HG03378 (cell line): Measurements from ENCODE around the gene NF2.
"Not testable (repeated sequence)": the region's sequence is repeated elsewhere in the genome, so short reads cannot be mapped to it uniquely, and the experiment has no call there.

Experiments used
- ATAC-seq: cut with Tn5 transposase; IDR thresholded peaks from one replicate; pipeline ENCODE4 v1.9.1; 2021; ENCODE audit warnings: mild to moderate bottlenecking, moderate library complexity; ENCODE audit not compliant: unreplicated experiment

Gene NF2

DNA sequence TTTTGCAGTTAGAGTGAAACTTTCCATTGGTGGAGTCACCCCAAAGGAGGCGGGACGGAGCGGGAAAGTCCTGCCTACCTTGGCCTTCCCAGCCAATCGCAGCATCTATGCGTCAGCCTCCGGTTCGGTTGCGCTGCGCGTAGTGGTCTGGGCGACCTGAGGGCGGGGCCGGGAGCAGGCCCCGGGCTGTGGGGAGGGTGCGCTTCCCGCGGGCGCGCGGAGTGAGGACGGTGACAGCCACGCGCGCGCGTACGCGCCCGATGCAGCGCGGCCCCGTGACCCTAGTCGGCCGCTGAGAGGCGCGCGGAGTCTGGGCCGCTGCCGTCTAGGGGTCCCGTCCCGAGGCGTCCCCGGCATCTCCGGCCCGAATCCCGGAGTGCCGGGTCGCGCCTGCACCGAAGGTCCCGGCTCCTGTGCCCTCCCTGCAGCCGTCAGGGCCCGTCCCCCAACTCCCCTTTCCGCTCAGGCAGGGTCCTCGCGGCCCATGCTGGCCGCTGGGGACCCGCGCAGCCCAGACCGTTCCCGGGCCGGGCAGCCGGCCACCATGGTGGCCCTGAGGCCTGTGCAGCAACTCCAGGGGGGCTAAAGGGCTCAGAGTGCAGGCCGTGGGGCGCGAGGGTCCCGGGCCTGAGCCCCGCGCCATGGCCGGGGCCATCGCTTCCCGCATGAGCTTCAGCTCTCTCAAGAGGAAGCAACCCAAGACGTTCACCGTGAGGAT is at the start of gene NF2:
Gene NF2 (plus strand): TSS at position 276 of the 718 bp plus-strand sequence. CDS start 366 bp downstream, at position 642.
- peak; percentile 94 for ATAC-seq

DNA sequence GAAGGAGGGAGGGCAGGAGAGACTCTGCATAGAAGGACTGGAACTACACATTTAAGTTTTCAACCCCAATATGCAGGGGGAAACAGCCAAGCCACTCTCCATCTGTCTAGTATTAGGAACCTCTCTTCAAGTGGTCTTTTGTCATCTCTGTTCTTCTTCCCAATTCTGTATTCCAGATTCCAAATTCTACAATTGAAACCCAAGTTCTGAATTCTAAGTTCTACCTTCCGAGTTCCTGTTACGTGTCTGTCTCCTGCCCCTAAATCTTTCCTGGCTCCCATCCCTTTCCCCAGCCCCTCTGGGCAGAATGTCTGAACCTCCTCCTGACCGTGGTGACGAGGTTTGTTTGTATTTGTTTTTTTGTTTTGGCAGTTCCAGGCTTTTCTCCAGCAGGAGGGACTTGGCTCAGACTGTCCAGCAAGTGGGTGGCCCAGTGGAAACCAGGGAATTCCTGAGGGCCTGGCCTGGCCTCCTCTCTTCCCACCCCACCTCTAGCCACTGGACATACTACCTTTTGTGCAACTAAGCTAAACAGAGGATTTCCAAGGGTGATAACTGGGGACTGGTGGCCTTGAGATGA is 48.3 kb upstream of the NF2 start:
- no peak for ATAC-seq

DNA sequence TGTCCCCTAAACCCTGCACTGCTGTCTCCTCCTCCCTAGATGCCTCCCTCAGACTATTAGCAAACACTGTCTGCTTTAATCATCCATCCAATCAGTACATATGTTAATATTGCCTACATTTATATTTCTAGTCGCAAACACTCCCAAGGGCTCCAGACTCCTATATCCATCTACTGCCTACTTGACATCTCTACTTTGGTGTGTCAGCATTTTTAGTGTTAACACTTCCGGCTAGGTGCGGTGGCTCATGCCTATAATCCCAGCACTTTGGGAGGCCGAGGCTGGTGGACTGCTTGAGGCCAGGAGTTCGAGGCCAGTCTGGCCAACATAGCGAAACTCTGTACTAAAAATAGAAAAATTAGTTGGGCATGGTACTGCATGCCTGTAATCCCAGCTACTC is 44.4 kb upstream of the NF2 start:
- no peak for ATAC-seq

DNA sequence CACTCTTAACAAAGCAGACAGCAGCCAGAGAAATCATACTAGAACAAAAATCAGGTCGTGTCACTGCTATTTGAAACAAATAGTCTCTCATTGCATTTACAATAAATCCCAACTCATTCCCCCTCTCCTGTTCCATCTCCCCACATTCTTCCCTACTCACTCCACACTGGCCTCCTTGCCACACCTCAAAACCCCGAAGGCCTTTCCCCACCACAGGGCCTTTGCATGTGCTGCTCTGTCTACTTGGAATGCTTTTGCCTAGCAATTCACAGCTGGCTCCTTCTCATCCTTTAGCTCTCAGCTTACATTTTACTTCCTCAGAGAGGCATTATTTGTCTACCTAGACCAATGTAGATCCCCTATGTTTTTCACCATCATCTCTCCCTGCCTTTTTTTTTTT is 43.6 kb upstream of the NF2 start:
- ATAC-seq, result no peak

DNA sequence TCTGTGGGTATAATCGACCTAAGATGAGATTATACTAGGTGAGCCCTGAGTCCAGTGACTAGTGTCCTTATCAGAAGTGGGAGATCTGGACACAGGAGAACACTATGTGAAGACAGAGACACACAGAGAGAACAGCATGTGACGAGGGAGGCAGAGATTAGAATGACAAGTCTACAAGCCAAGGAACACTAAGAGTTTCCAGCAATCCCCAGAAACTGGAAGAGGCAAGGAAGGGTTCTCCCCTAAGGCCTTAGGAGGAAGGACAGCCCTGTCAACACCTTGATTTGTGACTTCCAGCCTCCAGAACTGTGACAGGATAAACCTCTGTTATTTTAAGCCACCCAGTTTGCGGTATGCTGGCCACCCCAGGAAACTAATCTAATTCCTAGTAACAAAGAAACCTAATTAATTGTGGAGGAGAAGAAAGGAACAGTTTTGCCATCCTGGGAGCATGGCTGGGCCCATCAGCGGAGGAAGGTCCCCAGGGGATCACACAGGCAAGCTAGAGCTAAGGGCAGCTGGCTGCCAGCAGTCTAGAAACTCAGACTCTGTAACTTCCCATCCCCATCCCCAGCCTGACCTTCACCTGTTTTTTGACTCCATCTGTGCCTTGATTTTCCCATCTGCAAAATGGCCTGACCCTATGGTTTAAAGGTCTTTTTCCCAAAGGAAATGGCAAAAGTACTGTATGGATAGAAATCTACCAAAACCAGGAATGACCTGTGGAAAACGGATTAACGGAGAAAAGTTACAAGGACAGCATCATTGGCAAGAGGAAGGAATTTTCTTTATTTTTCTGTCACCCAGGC is 39.6 kb upstream of the NF2 start:
- ATAC-seq, result no peak

DNA sequence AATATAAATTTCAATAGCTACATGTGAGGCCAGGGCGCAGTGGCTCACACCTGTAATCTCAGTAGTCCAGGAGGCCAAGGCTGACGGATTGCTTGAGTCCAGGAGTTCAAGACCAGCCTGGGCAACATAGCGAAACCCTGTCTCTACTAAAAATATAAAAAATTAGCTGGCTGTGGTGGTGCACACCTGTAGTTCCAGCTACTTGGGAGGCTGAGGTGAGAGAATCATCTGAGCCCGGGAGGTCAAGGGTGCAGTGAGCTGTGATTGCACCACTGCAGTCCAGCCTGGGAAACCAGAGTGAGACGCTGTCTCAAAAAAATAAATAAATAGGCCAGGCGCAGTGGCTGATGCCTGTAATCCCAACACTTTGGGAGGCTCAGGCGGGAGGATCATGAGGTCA is 36.9 kb upstream of the NF2 start:
- not testable (repeated sequence) for ATAC-seq

DNA sequence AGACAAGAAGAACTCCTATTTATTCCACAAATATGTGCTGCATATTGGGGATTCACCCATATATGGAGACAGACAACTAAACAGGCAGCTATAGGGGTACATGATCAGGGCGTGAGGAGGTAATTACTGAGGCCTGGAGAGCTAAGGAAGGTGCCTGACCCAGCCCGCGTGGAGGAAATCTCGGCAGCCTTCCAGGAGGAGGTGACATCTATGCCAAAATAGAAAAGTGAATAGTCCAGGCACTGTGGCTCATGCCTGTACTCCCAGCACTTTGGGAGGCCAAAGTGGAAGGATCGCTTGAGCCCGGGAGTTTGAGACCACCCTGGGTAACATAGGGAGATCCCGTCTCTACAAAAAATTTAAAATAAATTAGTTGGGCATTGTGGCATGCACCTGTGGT is 36.1 kb upstream of the NF2 start:
- no peak for ATAC-seq

DNA sequence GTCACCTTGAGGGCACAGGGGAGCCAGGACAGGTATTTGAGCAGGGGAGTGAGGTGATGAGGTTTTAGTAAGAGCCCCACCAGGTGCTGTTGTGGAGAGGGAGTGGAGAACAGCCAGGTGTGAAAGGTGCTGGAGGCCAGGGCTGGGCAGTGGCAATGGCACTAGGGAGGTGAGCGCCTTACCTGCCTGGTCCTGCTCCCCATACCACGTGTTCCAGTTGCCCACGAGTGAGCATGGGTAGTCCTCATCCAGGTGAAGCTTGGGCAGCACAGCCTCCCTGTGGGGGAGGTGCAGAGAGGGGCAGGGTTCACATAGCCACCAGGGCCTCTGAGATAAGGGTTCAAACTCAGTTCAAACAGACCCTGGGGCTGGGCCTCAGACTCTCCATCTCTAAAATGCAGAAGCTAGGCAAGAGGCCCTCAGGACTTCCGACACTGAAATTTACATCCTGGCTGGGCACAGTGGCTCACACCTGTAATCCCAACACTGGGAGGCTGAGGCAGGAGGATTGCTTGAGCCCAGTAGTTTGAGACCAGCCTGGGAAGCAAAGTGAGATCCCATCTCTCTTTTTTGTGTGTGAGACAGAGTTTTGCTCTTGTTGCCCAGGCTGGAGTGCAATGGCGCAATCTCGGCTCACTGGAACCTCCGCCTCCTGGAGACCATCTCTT is 34.3 kb upstream of the NF2 start:
- no peak for ATAC-seq

DNA sequence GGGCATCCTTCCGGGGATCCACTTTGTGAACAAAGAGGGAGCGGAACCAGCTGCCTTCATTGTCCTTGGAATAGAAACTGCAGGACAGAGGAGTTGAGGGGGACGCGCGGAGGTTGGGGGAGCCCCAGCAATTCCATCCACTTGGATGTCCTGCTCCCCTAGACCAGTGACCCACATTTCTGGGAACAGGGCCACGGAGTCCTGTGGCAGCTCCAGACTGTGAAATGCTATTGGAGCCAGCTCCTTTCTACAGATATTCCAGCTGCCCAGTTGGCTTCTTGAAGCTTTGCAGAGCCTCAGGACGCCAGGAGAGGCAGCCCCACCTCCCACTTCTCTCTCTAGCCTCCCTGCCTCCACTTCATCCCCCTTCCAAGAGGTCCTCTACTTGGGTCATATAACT is 33.0 kb upstream of the NF2 start:
- no peak for ATAC-seq

DNA sequence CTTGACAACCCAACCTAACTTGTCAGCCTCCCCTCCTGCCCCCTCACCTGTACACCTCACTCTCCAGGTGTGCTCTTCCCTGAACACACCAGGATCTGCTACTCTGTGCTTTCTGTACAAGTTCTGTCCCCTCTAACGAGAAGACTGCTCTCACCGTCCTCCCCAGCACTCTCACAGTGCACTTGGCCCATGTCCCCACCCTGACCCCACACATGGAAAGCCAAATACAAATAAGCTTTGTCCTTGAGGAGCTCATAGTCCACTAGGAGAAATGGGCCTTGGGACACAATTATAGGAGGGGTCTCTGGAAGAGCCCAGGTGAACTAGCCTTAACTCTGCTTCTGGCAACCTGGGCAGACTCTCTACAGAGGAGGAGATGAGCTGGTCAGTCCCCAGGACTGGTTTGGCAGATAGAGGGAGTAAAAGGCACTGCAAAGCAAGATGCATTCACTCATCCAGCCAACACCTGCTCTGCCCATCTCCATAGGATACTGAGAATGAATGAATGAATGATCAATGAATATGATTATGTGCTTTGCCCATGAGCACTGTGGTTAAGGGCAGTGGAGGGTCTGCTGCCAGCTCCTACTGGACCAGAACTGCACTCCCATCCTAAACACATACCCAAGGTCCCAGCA is 32.4 kb upstream of the NF2 start:
- ATAC-seq, result no peak

DNA sequence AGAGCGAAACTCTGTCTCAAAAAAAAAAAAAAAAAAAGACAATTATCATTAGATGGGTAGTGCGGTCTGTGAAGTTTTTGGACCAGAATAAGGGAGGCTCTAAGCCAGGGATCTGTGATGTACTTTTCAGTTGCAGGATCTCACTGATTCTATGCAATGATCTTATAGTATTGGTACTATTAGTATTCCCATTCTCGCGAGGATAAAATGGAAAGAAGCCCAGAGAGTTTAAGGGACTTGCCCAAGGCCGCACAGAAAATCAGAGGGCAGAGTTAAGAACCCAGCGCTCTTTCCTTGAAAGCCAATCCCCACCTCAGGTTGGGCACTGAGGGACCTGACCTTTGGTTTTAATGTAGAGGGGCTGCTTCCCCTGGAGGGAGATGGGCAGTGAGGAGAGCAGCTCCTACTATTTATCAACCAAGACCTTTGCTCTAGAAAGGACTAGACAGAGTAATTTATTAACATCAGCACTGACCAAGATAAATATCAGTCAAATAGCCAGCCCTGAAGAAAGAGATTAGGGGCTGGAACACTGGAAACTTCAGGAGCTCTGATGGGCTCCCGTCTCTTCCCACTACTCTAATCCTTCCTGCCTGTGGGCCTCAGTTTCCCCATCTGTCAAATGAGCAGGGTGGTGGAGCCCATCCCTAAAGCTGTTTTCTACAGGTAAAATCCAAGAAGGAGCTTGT is 28.5 kb upstream of the NF2 start:
- ATAC-seq, result no peak

DNA sequence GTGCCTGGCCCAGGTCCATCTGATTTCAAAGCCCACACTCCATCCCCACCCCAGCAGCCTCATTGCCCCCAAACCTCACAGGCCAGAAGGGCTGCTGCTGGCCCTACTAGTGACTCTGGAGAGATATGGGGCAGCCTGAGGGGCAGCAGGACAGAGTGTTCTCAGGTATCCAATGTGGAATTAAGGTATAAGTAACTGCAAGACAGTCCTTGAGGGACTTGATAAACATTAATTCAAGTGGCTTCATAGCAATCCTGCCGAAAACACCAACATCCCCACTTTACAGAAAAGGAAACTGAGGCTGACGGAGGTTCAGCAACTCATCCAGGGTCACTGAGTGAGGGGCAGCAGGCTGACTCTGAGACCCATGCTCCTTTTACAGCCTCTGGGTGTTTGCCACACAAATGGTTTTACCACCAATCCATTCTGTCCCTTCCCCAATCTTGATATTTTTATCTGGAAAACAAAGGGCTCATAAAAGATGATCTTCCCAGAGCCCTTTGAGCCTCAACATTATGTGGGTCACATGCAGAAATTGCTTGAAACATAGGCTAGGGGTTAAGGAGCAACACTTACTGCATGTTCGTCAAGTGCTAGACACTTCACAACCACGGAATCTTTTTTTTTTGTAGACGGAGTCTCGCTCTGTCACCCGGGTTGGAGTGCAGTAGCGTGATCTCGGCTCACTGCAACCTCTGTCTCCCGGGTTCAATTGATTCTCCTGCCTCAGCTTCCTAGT is 24.8 kb upstream of the NF2 start:
- ATAC-seq, result no peak

DNA sequence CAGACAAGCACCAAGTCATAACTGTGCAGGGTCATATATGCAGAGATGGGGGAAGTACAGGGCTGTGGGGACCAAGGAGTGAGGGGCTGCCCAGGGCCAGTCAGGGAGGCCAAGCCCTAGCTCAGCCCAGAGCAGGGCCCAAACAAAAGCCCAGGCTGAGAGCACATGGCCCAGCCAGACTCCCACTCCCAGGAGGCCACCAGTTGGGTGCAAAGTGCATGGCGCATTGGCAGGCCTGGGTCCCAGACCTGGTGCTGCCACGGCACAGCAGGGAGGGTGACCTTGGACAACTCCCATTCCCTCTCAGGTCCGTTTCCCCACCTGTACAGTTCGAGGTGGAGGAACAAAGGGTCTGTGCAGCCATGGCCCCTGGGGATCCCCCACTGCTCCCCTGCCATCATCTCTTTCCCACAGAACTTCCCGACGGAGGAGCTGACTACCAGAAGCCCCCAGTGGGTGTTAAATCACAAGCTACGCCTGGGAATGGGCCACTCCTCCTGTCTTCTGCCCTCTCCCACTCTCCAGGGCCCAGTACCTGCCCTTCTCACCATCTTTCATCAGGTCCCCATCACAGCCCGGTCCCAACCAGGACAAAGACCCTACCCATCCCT is 23.1 kb upstream of the NF2 start:
- no peak for ATAC-seq

DNA sequence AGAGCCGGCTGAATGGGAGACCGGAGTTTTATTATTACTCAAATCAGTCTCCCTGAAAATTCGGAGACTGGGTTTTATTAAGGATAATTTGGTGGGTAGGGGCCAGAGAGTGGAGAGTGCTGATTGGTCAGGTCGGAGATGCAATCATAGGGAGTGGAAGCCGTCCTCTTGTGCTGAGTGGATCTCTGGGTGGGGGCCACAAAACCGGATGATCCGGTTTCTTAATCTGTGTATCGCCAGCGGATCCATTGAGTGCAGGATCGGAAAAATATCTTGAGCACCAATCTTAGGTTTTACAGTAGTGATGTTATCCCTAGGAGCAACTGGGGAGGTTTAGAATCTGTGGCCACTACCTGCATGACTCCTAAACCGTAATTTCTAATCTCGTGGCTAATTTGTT is 21.6 kb upstream of the NF2 start:
- ATAC-seq, result no peak

DNA sequence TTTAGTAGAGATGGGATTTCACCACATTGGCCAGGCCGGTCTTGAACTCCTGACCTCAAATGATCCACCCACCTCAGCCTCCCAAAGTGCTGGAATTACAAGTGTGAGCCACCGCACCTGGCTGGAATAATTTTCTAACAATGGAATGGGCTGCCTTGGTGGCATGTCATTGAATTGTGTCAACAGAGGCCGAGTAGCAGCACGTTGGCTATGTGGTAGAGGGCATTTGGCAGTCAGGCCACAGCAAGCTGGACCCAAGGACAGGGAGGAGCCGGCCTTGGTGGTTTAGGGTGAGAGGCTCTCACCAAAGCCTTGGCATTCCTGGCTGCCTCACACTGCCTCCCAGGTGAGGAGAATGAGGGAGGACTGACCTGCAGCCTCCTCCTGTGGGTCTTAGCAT is 18.5 kb upstream of the NF2 start:
- no peak for ATAC-seq

DNA sequence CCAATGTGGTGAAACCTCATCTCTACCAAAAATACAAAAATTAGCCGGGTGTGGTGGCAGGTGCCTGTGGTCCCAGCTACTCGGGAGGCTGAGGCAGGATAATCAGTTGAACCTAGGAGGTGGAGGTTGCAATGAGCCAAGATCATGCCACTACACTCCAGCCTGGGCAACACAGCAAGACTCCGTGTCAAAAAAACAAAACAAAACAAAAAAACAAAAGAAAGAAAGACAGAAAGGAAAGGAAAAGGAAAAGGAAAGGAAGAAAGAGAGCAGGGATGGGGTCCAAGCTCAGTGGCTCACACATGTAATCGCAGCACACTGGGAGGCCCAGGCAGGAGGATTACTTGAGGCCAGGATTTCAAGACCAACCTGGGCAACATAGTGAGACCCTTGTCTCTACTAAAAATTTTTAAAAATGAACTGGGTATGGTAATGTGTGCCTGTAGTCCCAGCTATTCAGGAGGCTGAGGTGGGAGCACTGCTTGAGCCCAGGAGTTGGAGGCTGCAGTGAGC is 17.2 kb upstream of the NF2 start:
- not testable (repeated sequence) for ATAC-seq

DNA sequence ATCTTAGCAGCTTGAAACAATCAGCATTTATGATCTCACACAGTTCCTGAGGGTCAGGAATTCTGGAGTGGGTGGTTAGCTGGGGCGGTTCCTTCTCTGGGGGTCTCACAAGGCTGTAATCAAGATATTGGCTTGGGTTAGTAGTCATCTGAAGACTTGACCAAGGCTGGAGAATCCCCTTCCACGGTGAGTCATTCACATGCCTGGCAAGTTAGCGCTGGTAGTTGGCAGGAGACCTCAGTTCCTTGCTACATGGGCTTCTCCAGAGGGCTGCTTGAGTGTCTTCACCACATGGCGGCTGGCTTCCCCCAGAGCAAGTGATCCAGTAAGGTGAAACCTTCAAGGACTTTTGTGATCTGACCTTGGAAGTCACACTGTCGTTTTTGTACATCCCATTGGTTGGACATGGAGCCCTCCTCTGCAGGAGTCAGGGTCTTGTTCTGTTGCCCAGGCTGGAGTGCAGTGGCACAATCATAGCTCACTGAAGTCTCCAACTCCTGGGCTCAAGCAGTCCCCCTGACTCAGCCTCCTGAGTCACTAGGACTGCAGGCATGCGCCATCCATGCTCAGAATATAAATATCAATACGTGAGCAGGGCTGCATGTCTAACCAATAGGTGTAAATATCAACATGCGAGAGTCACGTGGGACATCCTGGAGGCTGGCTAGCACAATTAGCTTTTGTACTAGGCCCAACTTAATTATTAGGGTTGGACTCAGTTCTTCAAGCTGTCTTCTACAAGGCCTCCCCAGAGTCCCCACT is 15.3 kb upstream of the NF2 start:
- no peak for ATAC-seq

DNA sequence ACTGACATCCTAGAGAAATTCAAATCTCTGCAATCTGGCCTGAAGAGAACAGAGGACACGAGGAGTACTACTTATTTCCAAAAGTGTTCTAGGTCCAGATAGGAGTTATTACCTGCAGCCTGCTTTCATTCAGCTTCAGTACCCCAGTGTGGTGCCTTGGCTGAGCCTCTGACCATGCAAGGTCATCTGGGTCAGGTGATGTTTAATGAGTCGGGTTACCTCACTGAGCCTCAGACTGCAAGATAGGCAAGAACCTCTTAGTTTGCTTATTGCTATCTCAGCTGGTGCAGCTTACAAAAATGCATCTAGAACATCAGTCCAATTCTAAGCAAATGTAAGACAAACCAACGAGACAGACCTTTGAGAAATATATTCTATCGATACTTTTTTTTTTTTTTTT is 9.5 kb upstream of the NF2 start:
- no peak for ATAC-seq
